ENCODE data around the gene PNKD. TPM values are rescaled to one million over a fixed set of nuclear protein-coding genes. Genes with fewer than 3 reads are reported as not detected.
"Not testable (repeated sequence)": the region's sequence is repeated elsewhere in the genome, so short reads cannot be mapped to it uniquely, and the experiment has no call there.

Gene PNKD
- total and polyA plus RNA-seq, 2 experiments from 2014 or later: 48.7 to 145 TPM

- no peak overlapping the region for H3K27ac ChIP-seq
- H3K4me1 ChIP-seq (ENCODE audit: insufficient read depth): peaks cover 23% of the 10 kb centered on the region
- no peak overlapping the region for H3K4me2 ChIP-seq
- no peaks in the 10 kb centered on the region for H3K9me2 ChIP-seq (replicated peaks; ENCODE audit: insufficient read depth)
- WGBS (ENCODE audit: low lambda C conversion rate, missing lambda C conversion rate): 86% methylated on average over 6 of the region's 6 CpGs
- no peaks in the 10 kb centered on the region for H3K36me3 ChIP-seq (replicated peaks; ENCODE audit: insufficient read depth, low read depth)
- no peaks in the 10 kb centered on the region for H4K20me1 ChIP-seq (ENCODE audit: insufficient read depth, poor library complexity, severe bottlenecking)
- no peaks in the 10 kb centered on the region for H3K9me3 ChIP-seq (ENCODE audit: low read depth)
- no peak overlapping the region for H3K4me3 ChIP-seq
- TF ChIP-seq EZH2 (IDR thresholded peaks at IDR 0.05; ENCODE audit: borderline replicate concordance) (no peak), CTCF (IDR thresholded peaks at IDR 0.05; ENCODE audit: poor library complexity) (no peak), EZH2phosphoT487 (IDR thresholded peaks at IDR 0.05; ENCODE audit: low read depth, severe bottlenecking, unreplicated experiment) (no peak)
- no peak for DNase-seq (ENCODE audit: low spot score)
- H3K27me3 ChIP-seq: no peaks in the 10 kb centered on the region
- H3K79me2 ChIP-seq: no peaks in the 10 kb centered on the region
- no peak overlapping the region for H2AFZ ChIP-seq
These were observed 37.2 kb downstream of the PNKD start for GRCh38 chr2:218307415-218308090.

- 42% methylated on average over 11 of the region's 11 CpGs for WGBS (ENCODE audit: low lambda C conversion rate, missing lambda C conversion rate)
- Histone ChIP-seq H3K79me2 (no peaks in the 10 kb centered on the region), H3K4me1 (ENCODE audit: insufficient read depth) (peaks cover 25% of the 10 kb centered on the region), H3K4me3 (no peak overlapping the region), H3K27ac (peak overlapping the region; percentile 96), H2AFZ (no peak overlapping the region), H3K4me2 (peak overlapping the region; percentile 64), H4K20me1 (ENCODE audit: insufficient read depth, poor library complexity, severe bottlenecking) (no peaks in the 10 kb centered on the region), H3K27me3 (no peaks in the 10 kb centered on the region), H3K9me3 (ENCODE audit: low read depth) (no peaks in the 10 kb centered on the region), H3K9me2 (replicated peaks; ENCODE audit: insufficient read depth) (no peaks in the 10 kb centered on the region), H3K36me3 (replicated peaks; ENCODE audit: insufficient read depth, low read depth) (no peaks in the 10 kb centered on the region)
- no peak for TF ChIP-seq EZH2phosphoT487 (IDR thresholded peaks at IDR 0.05; ENCODE audit: low read depth, severe bottlenecking, unreplicated experiment)
- no peak for TF ChIP-seq CTCF (IDR thresholded peaks at IDR 0.05; ENCODE audit: poor library complexity)
- TF ChIP-seq EZH2 (IDR thresholded peaks at IDR 0.05; ENCODE audit: borderline replicate concordance): no peak
- DNase-seq (ENCODE audit: low spot score): no peak
These were observed 40.7 kb downstream of the PNKD start for GRCh38 chr2:218310853-218311540.

GRCh38 chr2:218311541-218312266, 41.4 kb downstream of the PNKD start:
- Histone ChIP-seq H3K4me2 (peak overlapping the region; percentile 64), H3K27ac (peak overlapping the region; percentile 96), H3K4me1 (ENCODE audit: insufficient read depth) (peaks cover 29% of the 10 kb centered on the region)
- 14% methylated on average over 11 of the region's 11 CpGs for WGBS (ENCODE audit: low lambda C conversion rate, missing lambda C conversion rate)
- H3K27me3 ChIP-seq; H3K36me3 ChIP-seq (replicated peaks; ENCODE audit: insufficient read depth, low read depth); H3K9me2 ChIP-seq (replicated peaks; ENCODE audit: insufficient read depth); H3K4me3 ChIP-seq; H4K20me1 ChIP-seq (ENCODE audit: insufficient read depth, poor library complexity, severe bottlenecking); H3K9me3 ChIP-seq (ENCODE audit: low read depth); H3K79me2 ChIP-seq; H2AFZ ChIP-seq: not testable (repeated sequence)
- DNase-seq (ENCODE audit: low spot score): peak; percentile 46

- peak; percentile 82 for DNase-seq (ENCODE audit: low spot score)
- no peaks in the 10 kb centered on the region for H3K36me3 ChIP-seq (replicated peaks; ENCODE audit: insufficient read depth, low read depth)
- H3K27ac ChIP-seq: peak overlapping the region; percentile 96
- H4K20me1 ChIP-seq (ENCODE audit: insufficient read depth, poor library complexity, severe bottlenecking): no peaks in the 10 kb centered on the region
- H3K4me3 ChIP-seq: no peak overlapping the region
- H3K9me2 ChIP-seq (replicated peaks; ENCODE audit: insufficient read depth): no peaks in the 10 kb centered on the region
- WGBS (ENCODE audit: low lambda C conversion rate, missing lambda C conversion rate): 36% methylated on average over 2 of the region's 2 CpGs
- peaks cover 33% of the 10 kb centered on the region for H3K4me1 ChIP-seq (ENCODE audit: insufficient read depth)
- no peaks in the 10 kb centered on the region for H3K9me3 ChIP-seq (ENCODE audit: low read depth)
- peak overlapping the region; percentile 64 for H3K4me2 ChIP-seq
- H3K79me2 ChIP-seq: no peaks in the 10 kb centered on the region
- no peak overlapping the region for H2AFZ ChIP-seq
- H3K27me3 ChIP-seq: no peaks in the 10 kb centered on the region
- TF ChIP-seq EZH2phosphoT487 (IDR thresholded peaks at IDR 0.05; ENCODE audit: low read depth, severe bottlenecking, unreplicated experiment) (no peak), EZH2 (IDR thresholded peaks at IDR 0.05; ENCODE audit: borderline replicate concordance) (no peak), CTCF (IDR thresholded peaks at IDR 0.05; ENCODE audit: poor library complexity) (no peak)
These were observed 42.0 kb downstream of the PNKD start for GRCh38 chr2:218312267-218312756.

All from hepatocyte (in vitro differentiated cells).